ENCODE measurements around the gene CLEC14A. TPM values are rescaled to one million over a fixed set of nuclear protein-coding genes. Genes with fewer than 3 reads are reported as not detected.

The CLEC14A gene
- total and polyA plus RNA-seq, 7 donors, result 0.60 to 18.3 (median 12.2) TPM

DNA sequence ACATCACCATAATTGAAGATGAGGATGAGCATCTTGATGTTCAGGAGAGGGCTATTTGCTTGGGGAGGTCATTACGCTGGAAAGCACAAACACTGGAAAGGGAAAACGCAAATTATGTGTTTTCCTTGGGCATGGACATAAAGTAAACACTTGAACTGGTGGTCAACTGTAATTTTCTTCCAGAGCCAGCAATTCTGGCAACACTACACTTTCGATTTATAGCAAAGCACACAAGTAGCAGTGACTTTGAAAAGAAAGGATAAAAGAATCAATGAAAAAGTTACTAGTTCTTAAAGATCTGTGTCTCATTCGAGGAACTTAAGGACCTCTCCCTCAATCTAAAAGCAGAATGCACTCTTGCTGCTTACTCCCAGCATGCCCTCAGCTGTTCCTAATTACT is 2.2 kb downstream of the CLEC14A start:
- TF ChIP-seq, protein P1, sequence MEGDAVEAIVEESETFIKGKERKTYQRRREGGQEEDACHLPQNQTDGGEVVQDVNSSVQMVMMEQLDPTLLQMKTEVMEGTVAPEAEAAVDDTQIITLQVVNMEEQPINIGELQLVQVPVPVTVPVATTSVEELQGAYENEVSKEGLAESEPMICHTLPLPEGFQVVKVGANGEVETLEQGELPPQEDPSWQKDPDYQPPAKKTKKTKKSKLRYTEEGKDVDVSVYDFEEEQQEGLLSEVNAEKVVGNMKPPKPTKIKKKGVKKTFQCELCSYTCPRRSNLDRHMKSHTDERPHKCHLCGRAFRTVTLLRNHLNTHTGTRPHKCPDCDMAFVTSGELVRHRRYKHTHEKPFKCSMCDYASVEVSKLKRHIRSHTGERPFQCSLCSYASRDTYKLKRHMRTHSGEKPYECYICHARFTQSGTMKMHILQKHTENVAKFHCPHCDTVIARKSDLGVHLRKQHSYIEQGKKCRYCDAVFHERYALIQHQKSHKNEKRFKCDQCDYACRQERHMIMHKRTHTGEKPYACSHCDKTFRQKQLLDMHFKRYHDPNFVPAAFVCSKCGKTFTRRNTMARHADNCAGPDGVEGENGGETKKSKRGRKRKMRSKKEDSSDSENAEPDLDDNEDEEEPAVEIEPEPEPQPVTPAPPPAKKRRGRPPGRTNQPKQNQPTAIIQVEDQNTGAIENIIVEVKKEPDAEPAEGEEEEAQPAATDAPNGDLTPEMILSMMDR (IDR thresholded peaks at IDR 0.05), result no peak
- no peak for TF ChIP-seq POLR2AphosphoS5 (IDR thresholded peaks at IDR 0.05)
- TF ChIP-seq POLR2A (IDR thresholded peaks at IDR 0.05), result no peak
- TF ChIP-seq EP300 (IDR thresholded peaks at IDR 0.05), result no peak
- intact Hi-C loops (cut with DNase I), result no loop called here
- Histone ChIP-seq H3K9me3 (no peaks in the 10 kb centered on the region), H3K4me1 (peaks cover 0 to 7% (median 0%) of the 10 kb centered on the region in 4 donors), H3K4me3 (peak overlapping the region in 2 of 4 donors; percentile 33 to 37), H3K27me3 (peaks cover 14 to 23% (median 19%) of the 10 kb centered on the region in 3 donors), H3K36me3 (no peaks in the 10 kb centered on the region), H3K27ac (peak overlapping the region in 1 of 4 donors; percentile 27)
- DNase-seq, result no peak
- WGBS, 2 donors, result 42 to 65% methylated on average over 4 of the region's 4 CpGs

DNA sequence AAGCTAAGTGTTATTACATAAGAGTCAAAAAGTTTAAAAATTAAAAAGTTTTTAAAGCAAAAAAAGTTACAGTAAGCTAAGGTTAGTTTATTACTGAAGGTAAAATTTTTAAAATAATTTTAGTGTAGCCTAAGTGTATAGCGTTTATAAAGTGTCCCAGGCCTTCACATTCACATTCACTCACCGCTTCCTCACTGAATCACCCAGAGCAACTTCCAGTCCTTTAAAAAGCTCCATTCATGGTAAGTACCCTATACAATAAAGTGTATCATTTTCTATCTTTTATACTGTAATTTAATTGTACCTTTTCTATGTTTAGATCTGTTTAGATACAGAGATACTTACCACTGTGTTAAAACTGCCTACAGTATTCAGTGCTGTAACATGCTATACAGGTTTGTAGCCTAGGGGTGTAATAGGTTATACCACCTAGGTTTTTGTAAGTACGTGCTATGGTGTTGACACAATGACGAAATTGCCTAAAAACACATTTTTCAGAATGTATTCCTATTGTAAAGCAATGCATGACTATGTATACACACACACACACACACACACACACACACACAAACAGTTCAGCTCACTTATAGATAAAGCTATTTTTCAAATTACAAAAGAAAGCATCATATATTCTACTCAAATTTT is 3.7 kb downstream of the CLEC14A start:
- TF ChIP-seq POLR2AphosphoS5 (IDR thresholded peaks at IDR 0.05) (no peak), POLR2A (IDR thresholded peaks at IDR 0.05) (no peak), EP300 (IDR thresholded peaks at IDR 0.05) (no peak)
- TF ChIP-seq, protein P1 (IDR thresholded peaks at IDR 0.05), result no peak
- 72 to 86% methylated on average over 4 of the region's 4 CpGs for WGBS, 2 donors
- Histone ChIP-seq H3K9me3 (no peaks in the 10 kb centered on the region), H3K27me3 (peaks cover 14 to 23% (median 19%) of the 10 kb centered on the region in 3 donors), H3K4me1 (peaks cover 0 to 7% (median 0%) of the 10 kb centered on the region in 4 donors), H3K27ac (no peak overlapping the region), H3K36me3 (no peaks in the 10 kb centered on the region), H3K4me3 (peak overlapping the region in 2 of 4 donors; percentile 4)
- intact Hi-C loops (cut with DNase I), result no loop called here
- DNase-seq, result no peak

DNA sequence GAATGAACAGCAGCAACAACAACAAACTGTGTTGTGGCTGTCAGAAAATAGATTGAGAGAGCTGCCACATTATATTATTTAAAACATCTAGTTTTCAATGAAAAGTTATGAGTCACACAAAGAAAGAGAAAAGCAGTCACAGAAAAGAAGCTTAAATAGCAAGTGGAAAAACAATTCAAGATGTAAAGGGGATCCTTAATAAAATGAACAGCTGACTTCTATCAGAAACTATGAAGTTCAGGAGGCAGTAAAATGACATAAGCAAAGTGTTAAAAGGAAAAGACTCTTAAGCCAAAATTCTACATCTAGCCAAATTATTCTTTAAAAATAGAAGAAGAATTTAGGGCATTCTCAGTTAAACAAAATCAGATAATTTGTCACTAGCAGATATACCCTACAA is 5.6 kb downstream of the CLEC14A start:
- intact Hi-C loops (cut with DNase I), result no loop called here

DNA sequence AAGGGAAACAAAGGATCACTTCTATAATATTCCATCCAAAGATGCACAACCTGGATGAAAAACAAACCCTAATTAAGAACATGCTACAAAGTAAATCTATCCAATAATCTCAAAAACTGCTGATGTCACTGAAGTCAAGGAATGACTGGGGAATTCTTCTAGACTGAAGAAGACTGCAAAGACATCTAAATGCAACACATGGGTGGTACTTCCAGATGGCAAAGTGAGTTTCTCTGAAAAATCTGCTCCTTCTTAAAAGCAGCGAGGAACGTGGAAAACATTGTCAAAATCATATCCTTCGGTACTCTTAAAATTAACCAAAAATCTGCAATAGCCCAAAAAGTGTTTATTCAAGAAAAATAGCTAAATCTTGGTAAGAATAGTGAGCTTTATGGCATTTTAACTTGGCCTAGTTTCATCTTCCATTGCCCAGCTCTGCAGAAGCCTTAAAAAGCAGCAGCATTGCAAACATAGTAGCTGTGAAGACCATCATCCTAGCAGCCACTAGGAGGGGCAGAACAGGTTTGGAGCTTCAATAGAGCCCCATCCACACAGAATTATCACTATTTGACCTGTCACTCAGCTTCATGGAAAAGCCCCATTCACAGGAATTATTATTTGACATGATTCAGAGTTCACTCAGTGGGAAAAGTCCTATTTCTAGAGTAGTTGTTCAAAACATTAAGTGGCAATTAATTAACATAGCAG is 7.4 kb downstream of the CLEC14A start:
- no peak for TF ChIP-seq EP300 (IDR thresholded peaks at IDR 0.05)
- WGBS, 2 donors, result 95 to 96% methylated on average over 3 of the region's 3 CpGs
- H3K9me3 ChIP-seq, result no peaks in the 10 kb centered on the region
- H3K4me1 ChIP-seq, result peaks cover 0 to 5% (median 0%) of the 10 kb centered on the region in 4 donors
- H3K36me3 ChIP-seq, result no peaks in the 10 kb centered on the region
- H3K27me3 ChIP-seq, result no peaks in the 10 kb centered on the region
- H3K4me3 ChIP-seq, result no peak overlapping the region
- DNase-seq, result no peak
- intact Hi-C loops (cut with DNase I), result no loop called here
- H3K27ac ChIP-seq, result no peak overlapping the region

More for the DNA sequence above, 5.6 kb downstream of the CLEC14A start:
- no peaks in the 10 kb centered on the region for H3K9me3 ChIP-seq
- TF ChIP-seq POLR2AphosphoS5 (IDR thresholded peaks at IDR 0.05) (no peak), EP300 (IDR thresholded peaks at IDR 0.05) (no peak), POLR2A (IDR thresholded peaks at IDR 0.05) (no peak)
- TF ChIP-seq, protein P1 (IDR thresholded peaks at IDR 0.05), result no peak
- no peak for DNase-seq
- H3K36me3 ChIP-seq, result no peaks in the 10 kb centered on the region
- H3K27me3 ChIP-seq, result peaks cover 8 to 10% (median 10%) of the 10 kb centered on the region in 3 donors
- H3K27ac ChIP-seq, result no peak overlapping the region
- H3K4me1 ChIP-seq, result peaks cover 0 to 1% (median 0%) of the 10 kb centered on the region in 4 donors
- no peak overlapping the region for H3K4me3 ChIP-seq

DNA sequence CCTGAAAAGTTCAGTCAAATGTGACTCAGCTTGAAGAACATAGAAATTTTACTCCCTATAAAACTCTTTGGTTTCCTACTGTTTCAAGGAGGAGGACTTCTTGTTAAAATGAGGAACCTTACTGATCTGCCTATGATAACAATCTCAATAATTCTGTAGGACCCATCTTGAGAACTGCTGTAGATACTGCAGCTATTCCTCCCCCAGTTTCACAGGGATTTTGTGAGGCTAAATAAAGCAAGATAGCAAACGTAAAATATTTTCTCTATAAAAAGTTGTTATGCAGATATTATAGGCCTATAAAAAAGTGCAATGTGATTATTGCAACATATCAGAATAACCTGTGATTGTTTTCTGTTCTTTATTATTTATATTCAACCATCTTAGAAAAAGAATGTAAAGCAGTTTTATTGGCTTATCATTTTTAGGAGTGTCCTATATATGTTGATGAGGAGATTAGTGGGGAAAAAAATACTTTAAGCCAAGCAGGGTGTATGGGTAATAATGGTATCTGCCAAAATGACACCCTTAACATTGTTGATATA is 12.1 kb downstream of the CLEC14A start:
- H3K9me3 ChIP-seq, result no peaks in the 10 kb centered on the region
- H3K4me3 ChIP-seq, result no peak overlapping the region
- 17 to 56% methylated on average over 1 of the region's 1 CpG for WGBS, 2 donors
- H3K27ac ChIP-seq, result no peak overlapping the region
- TF ChIP-seq POLR2A (IDR thresholded peaks at IDR 0.05) (no peak), POLR2AphosphoS5 (IDR thresholded peaks at IDR 0.05) (no peak), EP300 (IDR thresholded peaks at IDR 0.05) (no peak)
- TF ChIP-seq, protein P1 (IDR thresholded peaks at IDR 0.05), result no peak
- no peak for DNase-seq
- H3K27me3 ChIP-seq, result no peaks in the 10 kb centered on the region
- H3K4me1 ChIP-seq, result peaks cover 0 to 5% (median 0%) of the 10 kb centered on the region in 4 donors
- intact Hi-C loops (cut with DNase I), result no loop called here
- H3K36me3 ChIP-seq, result no peaks in the 10 kb centered on the region

Measured in sigmoid colon (tissue), 7 donors.